ENCODE results near the gene AURKA. TPM values are rescaled to one million over a fixed set of nuclear protein-coding genes. Genes with fewer than 3 reads are reported as not detected.

AURKA gene
- total RNA-seq, 1 experiment from 2014 or later, result 115 TPM

GRCh38 chr20:56433221-56433879 lies 41.3 kb upstream of the AURKA start:
- no peak overlapping the region for H3K27ac ChIP-seq (ENCODE audit: low read length)
- in situ Hi-C loops (cut with HindIII; ENCODE audit: low pct_unique_long_range_greater_than_20kb, low sequenced_read_pairs) (no loop called here), intact Hi-C loops (cut with micrococcal nuclease; ENCODE audit: unreplicated experiment) (no loop called here)
- no peaks in the 10 kb centered on the region for H3K9me3 ChIP-seq (ENCODE audit: control insufficient read depth, insufficient read depth, low read depth, low read length)
- H3K4me3 ChIP-seq (ENCODE audit: low read depth in 2 of 2, low read length in 2 of 2), result no peak overlapping the region
- no peaks in the 10 kb centered on the region for H3K4me1 ChIP-seq (ENCODE audit: control insufficient read depth, insufficient read depth, low read length)
- POLR2A ChIA-PET, result no interaction called here
- H3K27me3 ChIP-seq (ENCODE audit: control insufficient read depth, insufficient read depth, low read length), result no peaks in the 10 kb centered on the region
- no peaks in the 10 kb centered on the region for H3K36me3 ChIP-seq (ENCODE audit: control insufficient read depth, insufficient read depth, low read length)
- CTCF ChIA-PET, result no interaction called here
- no peak for ATAC-seq
- no peak for DNase-seq (ENCODE audit: low read depth, low spot score)
- BruUV-seq (replicated peaks), result no TSS peak
- no peak for TF ChIP-seq SIN3A (IDR thresholded peaks at IDR 0.05; ENCODE audit: borderline replicate concordance, insufficient read depth, low read depth, low read length)
- TF ChIP-seq TCF7L2 (IDR thresholded peaks at IDR 0.05; ENCODE audit: low read depth, low read length), result no peak
- TF ChIP-seq POLR2AphosphoS5 (IDR thresholded peaks at IDR 0.05; ENCODE audit: low read depth, low read length), result no peak

DNA sequence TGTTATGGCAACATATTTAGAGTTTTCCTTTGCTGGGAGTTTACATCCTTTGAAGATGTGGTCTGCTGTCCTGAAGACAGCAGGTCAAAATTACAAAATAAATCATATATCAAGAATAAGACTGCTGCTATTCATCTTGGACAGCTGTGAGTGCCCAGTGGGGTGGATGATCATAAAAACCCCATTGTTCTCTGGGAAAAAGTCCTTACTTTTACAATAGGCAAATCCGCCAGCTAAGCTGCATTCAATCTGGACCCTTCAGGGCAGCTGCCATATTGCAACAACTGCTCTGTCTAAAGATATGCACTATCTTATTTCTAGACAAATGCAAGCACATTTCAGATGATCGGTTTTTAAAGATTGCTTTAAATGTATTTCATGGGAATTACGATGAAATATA lies 39.5 kb upstream of the AURKA start:
- in situ Hi-C loops (cut with HindIII; ENCODE audit: low pct_unique_long_range_greater_than_20kb, low sequenced_read_pairs) (no loop called here), intact Hi-C loops (cut with micrococcal nuclease; ENCODE audit: unreplicated experiment) (no loop called here)
- no peaks in the 10 kb centered on the region for H3K27me3 ChIP-seq (ENCODE audit: control insufficient read depth, insufficient read depth, low read length)
- H3K36me3 ChIP-seq (ENCODE audit: control insufficient read depth, insufficient read depth, low read length), result no peaks in the 10 kb centered on the region
- DNase-seq (ENCODE audit: low read depth, low spot score) (no peak), ATAC-seq (no peak)
- H3K9me3 ChIP-seq (ENCODE audit: control insufficient read depth, insufficient read depth, low read depth, low read length), result no peaks in the 10 kb centered on the region
- POLR2A ChIA-PET, result no interaction called here
- H3K4me3 ChIP-seq (ENCODE audit: low read depth in 2 of 2, low read length in 2 of 2), result no peak overlapping the region
- CTCF ChIA-PET, result no interaction called here
- no peak for TF ChIP-seq POLR2AphosphoS5 (IDR thresholded peaks at IDR 0.05; ENCODE audit: low read depth, low read length)
- no peak for TF ChIP-seq CTCF (IDR thresholded peaks at IDR 0.05)
- TF ChIP-seq SIN3A (IDR thresholded peaks at IDR 0.05; ENCODE audit: borderline replicate concordance, insufficient read depth, low read depth, low read length), result no peak
- no peak for TF ChIP-seq TCF7L2 (IDR thresholded peaks at IDR 0.05; ENCODE audit: low read depth, low read length)
- H3K4me1 ChIP-seq (ENCODE audit: control insufficient read depth, insufficient read depth, low read length), result no peaks in the 10 kb centered on the region
- no peak overlapping the region for H3K27ac ChIP-seq (ENCODE audit: low read length)
- no TSS peak for BruUV-seq (replicated peaks)

GRCh38 chr20:56430957-56431356 lies 38.9 kb upstream of the AURKA start:
- DNase-seq (ENCODE audit: low read depth, low spot score) (no peak), ATAC-seq (no peak)
- H3K36me3 ChIP-seq (ENCODE audit: control insufficient read depth, insufficient read depth, low read length), result no peaks in the 10 kb centered on the region
- H3K27me3 ChIP-seq (ENCODE audit: control insufficient read depth, insufficient read depth, low read length), result no peaks in the 10 kb centered on the region
- H3K9me3 ChIP-seq (ENCODE audit: control insufficient read depth, insufficient read depth, low read depth, low read length), result no peaks in the 10 kb centered on the region
- TF ChIP-seq, protein P1, sequence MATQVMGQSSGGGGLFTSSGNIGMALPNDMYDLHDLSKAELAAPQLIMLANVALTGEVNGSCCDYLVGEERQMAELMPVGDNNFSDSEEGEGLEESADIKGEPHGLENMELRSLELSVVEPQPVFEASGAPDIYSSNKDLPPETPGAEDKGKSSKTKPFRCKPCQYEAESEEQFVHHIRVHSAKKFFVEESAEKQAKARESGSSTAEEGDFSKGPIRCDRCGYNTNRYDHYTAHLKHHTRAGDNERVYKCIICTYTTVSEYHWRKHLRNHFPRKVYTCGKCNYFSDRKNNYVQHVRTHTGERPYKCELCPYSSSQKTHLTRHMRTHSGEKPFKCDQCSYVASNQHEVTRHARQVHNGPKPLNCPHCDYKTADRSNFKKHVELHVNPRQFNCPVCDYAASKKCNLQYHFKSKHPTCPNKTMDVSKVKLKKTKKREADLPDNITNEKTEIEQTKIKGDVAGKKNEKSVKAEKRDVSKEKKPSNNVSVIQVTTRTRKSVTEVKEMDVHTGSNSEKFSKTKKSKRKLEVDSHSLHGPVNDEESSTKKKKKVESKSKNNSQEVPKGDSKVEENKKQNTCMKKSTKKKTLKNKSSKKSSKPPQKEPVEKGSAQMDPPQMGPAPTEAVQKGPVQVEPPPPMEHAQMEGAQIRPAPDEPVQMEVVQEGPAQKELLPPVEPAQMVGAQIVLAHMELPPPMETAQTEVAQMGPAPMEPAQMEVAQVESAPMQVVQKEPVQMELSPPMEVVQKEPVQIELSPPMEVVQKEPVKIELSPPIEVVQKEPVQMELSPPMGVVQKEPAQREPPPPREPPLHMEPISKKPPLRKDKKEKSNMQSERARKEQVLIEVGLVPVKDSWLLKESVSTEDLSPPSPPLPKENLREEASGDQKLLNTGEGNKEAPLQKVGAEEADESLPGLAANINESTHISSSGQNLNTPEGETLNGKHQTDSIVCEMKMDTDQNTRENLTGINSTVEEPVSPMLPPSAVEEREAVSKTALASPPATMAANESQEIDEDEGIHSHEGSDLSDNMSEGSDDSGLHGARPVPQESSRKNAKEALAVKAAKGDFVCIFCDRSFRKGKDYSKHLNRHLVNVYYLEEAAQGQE (IDR thresholded peaks at IDR 0.05; ENCODE audit: insufficient read depth in 1 of 2, low read depth in 2 of 2, low read length in 1 of 2), result no peak
- TF ChIP-seq TCF7L2 (IDR thresholded peaks at IDR 0.05; ENCODE audit: low read depth, low read length) (no peak), POLR2AphosphoS5 (IDR thresholded peaks at IDR 0.05; ENCODE audit: low read depth, low read length) (no peak), SIN3A (IDR thresholded peaks at IDR 0.05; ENCODE audit: borderline replicate concordance, insufficient read depth, low read depth, low read length) (no peak), CTCF (IDR thresholded peaks at IDR 0.05) (no peak)
- H3K4me3 ChIP-seq (ENCODE audit: low read depth in 2 of 2, low read length in 2 of 2), result no peak overlapping the region
- in situ Hi-C loops (cut with HindIII; ENCODE audit: low pct_unique_long_range_greater_than_20kb, low sequenced_read_pairs), result no loop called here
- BruUV-seq (replicated peaks), result no TSS peak
- H3K4me1 ChIP-seq (ENCODE audit: control insufficient read depth, insufficient read depth, low read length), result no peaks in the 10 kb centered on the region
- CTCF ChIA-PET, result no interaction called here
- no peak overlapping the region for H3K27ac ChIP-seq (ENCODE audit: low read length)
- POLR2A ChIA-PET, result no interaction called here
- intact Hi-C loops (cut with micrococcal nuclease; ENCODE audit: unreplicated experiment), result no loop called here

Data from Panc1 (cell line).